Pancreas (tissue), 10 donors: ENCODE measurements around the gene CCDC85C. TPM values are rescaled to one million over a fixed set of nuclear protein-coding genes. Genes with fewer than 3 reads are reported as not detected.
A peak's percentile ranks its signal among the peaks of the same experiment; 100 is the strongest.

Source experiments
- ATAC-seq, 4 donors: fragments of 200-7000 bp; cut with Tn5 transposase; one replicate each; pipeline versions ENCODE4 v1.8.0 to v1.9.1; 2020; ENCODE audit warnings: mild to moderate bottlenecking in 4 of 4, moderate library complexity in 4 of 4
- DNase-seq, 6 donors: peaks; one replicate each; pipeline ENCODE4 v3.0.0-alpha.2; 2020
- FAIRE-seq: peaks from 2 replicates; lab custom pipeline; 2012; peaks lifted over from hg19 to GRCh38; lab: Jason Lieb, UNC
- H3K27ac ChIP-seq, 4 donors: fragments of 200-600 bp; sonication (generic); 1 replicate in 3 of 4; 2 replicates in 1 of 4; pipeline versions ENCODE4 v1.5.0 to v1.8.0; 2020
- H3K27me3 ChIP-seq, 4 donors: fragments of 200-600 bp; one replicate each; pipeline ENCODE4 v1.8.0; 2021
- H3K36me3 ChIP-seq, 3 donors: fragments of 200-600 bp; sonication (generic) in 1 of 3; one replicate each; pipeline versions ENCODE4 v1.5.0 to v1.8.0; 2020 to 2021
- H3K4me1 ChIP-seq, 3 donors: fragments of 200-600 bp; one replicate each; pipeline ENCODE4 v1.8.0; 2021
- H3K4me3 ChIP-seq, 4 donors: fragments of 200-600 bp; sonication (generic) in 2 of 4; one replicate each; pipeline versions ENCODE4 v1.5.0 to v1.8.0; 2020 to 2021
- H3K9me3 ChIP-seq, 4 donors: fragments of 200-600 bp; one replicate each; pipeline ENCODE4 v1.8.0; 2021
- CTCF ChIP-seq, 4 donors: fragments of 200-600 bp; sonication (generic) in 3 of 4; IDR thresholded peaks; one replicate each; pipeline versions ENCODE4 v1.5.0 to v1.8.0; 2021; ENCODE audit warnings: antibody characterized with exemption in 4 of 4
- WGBS, 2 donors: extraction: QIAGEN DNeasy Blood & Tissue Kit; methylation state at CpG; one replicate each; pipeline ENCODE4 v1.1.7; 2013; 5-methylcytosine and 5-hydroxymethylcytosine counted together
- intact Hi-C, 3 donors: fragments of 100-400 bp; cut with DNase I; formaldehyde crosslinking; loops; one replicate each; pipeline versions ENCODE4 v1.11.1 to v1.14.2; 2022
- polyA plus RNA-seq, 2 donors: library from polyadenylated mRNA; stranded (reverse); fragments of 200-250 nt; gene quantifications; one replicate each; pipeline ENCODE4 v1.2.3, GENCODE V29; 2013
- total RNA-seq, 6 donors: library from RNA; stranded (reverse); fragmentation: NEBNext Ultra II Directional in 4 of 6; extraction: Animal tissue kit (Norgen Biotek cat#: 25700) in 4 of 6; gene quantifications; one replicate each; pipeline versions ENCODE4 v1.2.1 to v1.2.4, GENCODE V29; 2021 to 2023
- donor health status: healthy with polysubstance abuse.
- donor health status: DM: no; HTN: no; CAD: no; lungs with moderate emphysema.
- donor health status: DM: no; HTN: no; CAD: no.
- donor health status: control.
- donor health status: control.
- donor health status: Bipolar disorder and iron deficiency.
- donor health status: DM: yes; HTN: yes; CAD: no.
- donor health status: DM: no; HTN: no; CAD: no.
- donor health status: DM: no; HTN: no; CAD: no.
- donor health status: DM: yes; HTN: yes; CAD: no.

Gene CCDC85C
- total and polyA plus RNA-seq, 8 donors: 9.5 to 22.2 (median 17.6) TPM

GRCh38 chr14:99649219-99649618 lies 45.2 kb upstream of the CCDC85C start:
- TF ChIP-seq CTCF (IDR thresholded peaks at IDR 0.05): no peak
- H3K4me3 ChIP-seq: no peak overlapping the region
- no peaks in the 10 kb centered on the region for H3K9me3 ChIP-seq
- H3K27ac ChIP-seq: no peak overlapping the region
- no peaks in the 10 kb centered on the region for H3K36me3 ChIP-seq
- DNase-seq (no peak), ATAC-seq (no peak), FAIRE-seq (no peak)
- 77 to 81% methylated on average over 8 of the region's 8 CpGs for WGBS, 2 donors
- H3K27me3 ChIP-seq: no peaks in the 10 kb centered on the region
- intact Hi-C loops: no loop called here
- no peaks in the 10 kb centered on the region for H3K4me1 ChIP-seq

GRCh38 chr14:99648027-99648784 lies 44.2 kb upstream of the CCDC85C start:
- no peak for FAIRE-seq

GRCh38 chr14:99647411-99647810 lies 43.4 kb upstream of the CCDC85C start:
- Histone ChIP-seq H3K27me3 (no peaks in the 10 kb centered on the region), H3K9me3 (no peaks in the 10 kb centered on the region), H3K36me3 (no peaks in the 10 kb centered on the region), H3K27ac (no peak overlapping the region), H3K4me1 (no peaks in the 10 kb centered on the region), H3K4me3 (no peak overlapping the region)
- WGBS, 2 donors: 81 to 83% methylated on average over 7 of the region's 7 CpGs
- intact Hi-C loops: no loop called here
- no peak for FAIRE-seq
- ATAC-seq: no peak
- no peak for DNase-seq
- TF ChIP-seq CTCF (IDR thresholded peaks at IDR 0.05): no peak

More at GRCh38 chr14:99648027-99648784, 44.2 kb upstream of the CCDC85C start:
- no peak overlapping the region for H3K27ac ChIP-seq
- DNase-seq: no peak
- H3K27me3 ChIP-seq: no peaks in the 10 kb centered on the region
- 79 to 84% methylated on average over 8 of the region's 8 CpGs for WGBS, 2 donors
- intact Hi-C loops: no loop called here
- H3K4me3 ChIP-seq: no peak overlapping the region
- no peaks in the 10 kb centered on the region for H3K36me3 ChIP-seq
- ATAC-seq: no peak
- no peaks in the 10 kb centered on the region for H3K4me1 ChIP-seq
- no peak for TF ChIP-seq CTCF (IDR thresholded peaks at IDR 0.05)
- no peaks in the 10 kb centered on the region for H3K9me3 ChIP-seq

GRCh38 chr14:99645545-99646505 lies 41.8 kb upstream of the CCDC85C start:
- Histone ChIP-seq H3K9me3 (no peaks in the 10 kb centered on the region), H3K27me3 (no peaks in the 10 kb centered on the region), H3K27ac (no peak overlapping the region), H3K4me3 (peak overlapping the region in 3 of 4 donors; percentile 31 to 49 (median 35)), H3K4me1 (no peaks in the 10 kb centered on the region), H3K36me3 (no peaks in the 10 kb centered on the region)
- 42 to 49% methylated on average over 32 of the region's 32 CpGs for WGBS, 2 donors
- FAIRE-seq: no peak
- no peak for TF ChIP-seq CTCF (IDR thresholded peaks at IDR 0.05)
- intact Hi-C loops: no loop called here
- DNase-seq: no peak
- ATAC-seq: no peak
